Endothelial cell of umbilical vein (primary cell): Measurements from ENCODE around the gene VSIG10L2. TPM values are rescaled to one million over a fixed set of nuclear protein-coding genes. Genes with fewer than 3 reads are reported as not detected.

Source experiments
- BruUV-seq: library from RNA; stranded (reverse); fragments of 400-500 nt; replicated peaks from 2 replicates; lab custom pipeline; 2021; lab: Mats Ljungman, UMichigan
- CTCF ChIA-PET: fragments of 300-600, 350-600 bp; sonication (Branson Sonifier 250); formaldehyde crosslinking; loops from one replicate; lab custom pipeline; 2021; ENCODE audit warnings: antibody characterized with exemption, inconsistent platforms; lab: Charles Lee
- POLR2A ChIA-PET: fragments of 300-600, 350-600 bp; sonication (Branson Sonifier 250); formaldehyde crosslinking; loops from one replicate; lab custom pipeline; 2021; ENCODE audit warnings: antibody characterized with exemption, inconsistent platforms; lab: Charles Lee
- DNase-seq: peaks from one replicate; pipeline ENCODE4 v3.0.0-alpha.2; 2011; ENCODE audit warnings: low read depth, low spot score
- FAIRE-seq: peaks from 2 replicates; lab custom pipeline; 2011; peaks lifted over from hg19 to GRCh38; lab: Jason Lieb, UNC
- H2AFZ ChIP-seq: 2 replicates; pipeline ENCODE4 v1.6.0; 2012; ENCODE audit warnings: low read depth, low read length, control low read depth, inconsistent platforms
- H3K27ac ChIP-seq: 2 replicates; pipeline ENCODE4 v1.5.1; 2011; ENCODE audit warnings: low read depth, mild to moderate bottlenecking, control low read depth, low read length, moderate library complexity; ENCODE audit not compliant: insufficient read depth
- H3K27me3 ChIP-seq, 2 experiments: 2 replicates each; pipeline versions ENCODE4 v1.6.0 to v1.6.1; 2011; ENCODE audit warnings: low read length in 2 of 2, mixed read lengths in 1 of 2; ENCODE audit not compliant: control insufficient read depth in 2 of 2, insufficient read depth in 2 of 2
- H3K36me3 ChIP-seq, 2 experiments: 2 replicates in 1 of 2; 3 replicates in 1 of 2; pipeline ENCODE4 v1.5.1; 2011; ENCODE audit warnings: low read length in 2 of 2, mild to moderate bottlenecking in 1 of 2, moderate library complexity in 1 of 2; ENCODE audit not compliant: control insufficient read depth in 2 of 2, insufficient read depth in 2 of 2; ENCODE audit errors: extremely low read depth in 1 of 2
- H3K4me1 ChIP-seq: 3 replicates; pipeline ENCODE4 v1.5.1; 2011; ENCODE audit warnings: mild to moderate bottlenecking, low read length; ENCODE audit not compliant: control insufficient read depth, insufficient read depth; ENCODE audit errors: extremely low read depth
- H3K4me2 ChIP-seq: 2 replicates; pipeline ENCODE4 v1.6.1; 2011; ENCODE audit warnings: low read length, control low read depth, mixed read lengths; ENCODE audit not compliant: insufficient read depth
- H3K4me3 ChIP-seq, 3 experiments: fragments of 200-600 bp in 1 of 3; sonication (generic), shearing (Covaris generic) in 1 of 3; replicated peaks in 1 of 3; 2 replicates each; pipeline ENCODE4 v1.5.1; 2011 to 2016; ENCODE audit warnings: control low read depth in 3 of 3, low read length in 3 of 3, mild to moderate bottlenecking in 2 of 3, inconsistent platforms in 1 of 3, low read depth in 1 of 3, moderate library complexity in 1 of 3; ENCODE audit not compliant: insufficient read depth in 1 of 3
- H3K79me2 ChIP-seq: 2 replicates; pipeline ENCODE4 v1.6.0; 2012; ENCODE audit warnings: low read length, inconsistent platforms; ENCODE audit not compliant: control insufficient read depth, insufficient read depth
- H3K9ac ChIP-seq: replicated peaks from 2 replicates; pipeline ENCODE3; 2011; ENCODE audit warnings: low read length, control low read depth; ENCODE audit not compliant: insufficient read depth; ENCODE audit errors: extremely low read depth
- H3K9me1 ChIP-seq: replicated peaks from 3 replicates; pipeline ENCODE4 v1.6.0; 2011; ENCODE audit warnings: mild to moderate bottlenecking, low read length; ENCODE audit not compliant: control insufficient read depth, insufficient read depth; ENCODE audit errors: extremely low read depth
- H3K9me3 ChIP-seq: replicated peaks from 2 replicates; pipeline ENCODE4 v1.5.1; 2012; ENCODE audit warnings: low read length, inconsistent platforms; ENCODE audit not compliant: control insufficient read depth, insufficient read depth
- H4K20me1 ChIP-seq: replicated peaks from 2 replicates; pipeline ENCODE3; 2011; ENCODE audit warnings: mild to moderate bottlenecking, low read length; ENCODE audit not compliant: control insufficient read depth, insufficient read depth; ENCODE audit errors: extremely low read depth
- CTCF ChIP-seq, 2 donors: IDR thresholded peaks; 1 replicate in 1 of 2; 2 replicates in 1 of 2; pipeline ENCODE4 v1.5.1; 2011; ENCODE audit warnings: low read length in 2 of 2, mild to moderate bottlenecking in 2 of 2, moderate library complexity in 2 of 2, control low read depth in 1 of 2, inconsistent platforms in 1 of 2, low read depth in 1 of 2; ENCODE audit not compliant: insufficient read depth in 1 of 2; ENCODE audit errors: extremely low read depth in 1 of 2
- EZH2 ChIP-seq: IDR thresholded peaks from 2 replicates; pipeline ENCODE4 v1.6.1; 2012; ENCODE audit warnings: borderline replicate concordance, low read depth, mild to moderate bottlenecking, moderate library complexity, low read length, inconsistent platforms; ENCODE audit not compliant: severe bottlenecking
- FOS ChIP-seq: IDR thresholded peaks from 2 replicates; pipeline ENCODE4 v1.6.1; 2011; ENCODE audit warnings: mild to moderate bottlenecking, low read length, moderate library complexity, borderline replicate concordance; ENCODE audit not compliant: insufficient read depth
- GATA2 ChIP-seq: IDR thresholded peaks from 2 replicates; pipeline ENCODE4 v1.7.0; 2011; ENCODE audit warnings: low read depth, mild to moderate bottlenecking, moderate library complexity, mixed read lengths, low read length; ENCODE audit not compliant: insufficient read length, insufficient read depth
- JUN ChIP-seq: IDR thresholded peaks from 2 replicates; pipeline ENCODE4 v1.6.1; 2011; ENCODE audit warnings: borderline replicate concordance, low read depth; ENCODE audit not compliant: insufficient read length, insufficient read depth
- MAX ChIP-seq: IDR thresholded peaks from 2 replicates; pipeline ENCODE4 v1.6.1; 2011; ENCODE audit not compliant: insufficient read depth, insufficient read length
- MYC ChIP-seq: IDR thresholded peaks from one replicate; pipeline ENCODE4 v1.6.1; 2011; ENCODE audit warnings: mild to moderate bottlenecking, low read depth, low read length
- POLR2A ChIP-seq: IDR thresholded peaks from 2 replicates; pipeline ENCODE4 v1.6.1; 2012; ENCODE audit warnings: low read depth, mild to moderate bottlenecking, control low read depth, low read length
- POLR2AphosphoS5 ChIP-seq: IDR thresholded peaks from 2 replicates; pipeline ENCODE4 v1.6.1; 2012; ENCODE audit warnings: low read depth, mild to moderate bottlenecking, control low read depth, low read length, moderate library complexity; ENCODE audit not compliant: insufficient read depth
- dilution Hi-C: fragments of 300-500 bp; cut with MboI; formaldehyde crosslinking; loops from one replicate; pipeline ENCODE4 v1.15.0; 2019; ENCODE audit warnings: low sequenced_read_pairs; ENCODE audit not compliant: extremely low pct_ligation_motif_present
- intact Hi-C: fragments of 100-400 bp; cut with micrococcal nuclease; formaldehyde crosslinking; loops from one replicate; pipeline ENCODE4 v1.10.0; 2022
- polyA plus RNA-seq, 4 experiments: library from polyadenylated mRNA; depleted of rRNA in 3 of 4; stranded (reverse) in 3 of 4; unstranded in 1 of 4; fragments of >200 nt; gene quantifications; 2 replicates each; pipeline versions ENCODE4 v1.2.1 to v1.2.3, GENCODE V29; 2011 to 2012; ENCODE audit warnings: missing spikeins in 1 of 4
- total RNA-seq: library from RNA; stranded (reverse); gene quantifications from 2 replicates; pipeline ENCODE4 v1.2.3, GENCODE V29; 2021

The VSIG10L2 gene
- total and polyA plus RNA-seq, 2 donors (not counting 3 experiments of a cell fraction or from before 2014, with no cell fraction given) = not detected

GRCh38 chr11:125954945-125955640 lies 9.2 kb downstream of the VSIG10L2 start:
- no peak for FAIRE-seq
- H3K4me3 ChIP-seq = no peak overlapping the region
- H3K27me3 ChIP-seq = no peaks in the 10 kb centered on the region
- no peaks in the 10 kb centered on the region for H3K4me1 ChIP-seq
- H4K20me1 ChIP-seq = no peaks in the 10 kb centered on the region
- ChIA-PET CTCF (no interaction called here), POLR2A (no interaction called here)
- no peaks in the 10 kb centered on the region for H3K79me2 ChIP-seq
- no peaks in the 10 kb centered on the region for H3K36me3 ChIP-seq
- no peak overlapping the region for H2AFZ ChIP-seq
- no peak overlapping the region for H3K9ac ChIP-seq
- BruUV-seq = no TSS peak
- dilution Hi-C loops = no loop called here
- H3K4me2 ChIP-seq = no peak overlapping the region
- no peaks in the 10 kb centered on the region for H3K9me3 ChIP-seq
- DNase-seq = no peak
- TF ChIP-seq GATA2 = no peak
- no peak for TF ChIP-seq EZH2
- TF ChIP-seq JUN = no peak
- no peak for TF ChIP-seq POLR2AphosphoS5
- no peak for TF ChIP-seq MYC
- TF ChIP-seq CTCF (IDR thresholded peaks at IDR 0.05; ENCODE audit: extremely low read depth in 1 of 2, insufficient read depth in 1 of 2, low read depth in 1 of 2, low read length in 2 of 2) = no peak
- no peak for TF ChIP-seq MAX
- TF ChIP-seq POLR2A = no peak
- no peak for TF ChIP-seq FOS
- intact Hi-C loops = no loop called here
- no peaks in the 10 kb centered on the region for H3K9me1 ChIP-seq
- H3K27ac ChIP-seq = no peak overlapping the region
